Endothelial cell of umbilical vein (primary cell): ENCODE measurements around the gene CTBP2. TPM values are rescaled to one million over a fixed set of nuclear protein-coding genes. Genes with fewer than 3 reads are reported as not detected.

Experiments
- BruUV-seq: library from RNA; stranded (reverse); fragments of 400-500 nt; replicated peaks from 2 replicates; lab custom pipeline; 2021; lab: Mats Ljungman, UMichigan
- CTCF ChIA-PET: fragments of 300-600, 350-600 bp; sonication (Branson Sonifier 250); formaldehyde crosslinking; loops from one replicate; lab custom pipeline; 2021; ENCODE audit warnings: antibody characterized with exemption, inconsistent platforms; lab: Charles Lee
- POLR2A ChIA-PET: fragments of 300-600, 350-600 bp; sonication (Branson Sonifier 250); formaldehyde crosslinking; loops from one replicate; lab custom pipeline; 2021; ENCODE audit warnings: antibody characterized with exemption, inconsistent platforms; lab: Charles Lee
- DNase-seq: peaks from one replicate; pipeline ENCODE4 v3.0.0-alpha.2; 2011; ENCODE audit warnings: low read depth, low spot score
- FAIRE-seq: peaks from 2 replicates; lab custom pipeline; 2011; peaks lifted over from hg19 to GRCh38; lab: Jason Lieb, UNC
- H2AFZ ChIP-seq: 2 replicates; pipeline ENCODE4 v1.6.0; 2012; ENCODE audit warnings: low read depth, low read length, control low read depth, inconsistent platforms
- H3K27ac ChIP-seq: 2 replicates; pipeline ENCODE4 v1.5.1; 2011; ENCODE audit warnings: low read depth, mild to moderate bottlenecking, control low read depth, low read length, moderate library complexity; ENCODE audit not compliant: insufficient read depth
- H3K27me3 ChIP-seq, 2 experiments: 2 replicates each; pipeline versions ENCODE4 v1.6.0 to v1.6.1; 2011; ENCODE audit warnings: low read length in 2 of 2, mixed read lengths in 1 of 2; ENCODE audit not compliant: control insufficient read depth in 2 of 2, insufficient read depth in 2 of 2
- H3K36me3 ChIP-seq, 2 experiments: 2 replicates in 1 of 2; 3 replicates in 1 of 2; pipeline ENCODE4 v1.5.1; 2011; ENCODE audit warnings: low read length in 2 of 2, mild to moderate bottlenecking in 1 of 2, moderate library complexity in 1 of 2; ENCODE audit not compliant: control insufficient read depth in 2 of 2, insufficient read depth in 2 of 2; ENCODE audit errors: extremely low read depth in 1 of 2
- H3K4me1 ChIP-seq: 3 replicates; pipeline ENCODE4 v1.5.1; 2011; ENCODE audit warnings: mild to moderate bottlenecking, low read length; ENCODE audit not compliant: control insufficient read depth, insufficient read depth; ENCODE audit errors: extremely low read depth
- H3K4me2 ChIP-seq: 2 replicates; pipeline ENCODE4 v1.6.1; 2011; ENCODE audit warnings: low read length, control low read depth, mixed read lengths; ENCODE audit not compliant: insufficient read depth
- H3K4me3 ChIP-seq, 3 experiments: fragments of 200-600 bp in 1 of 3; sonication (generic), shearing (Covaris generic) in 1 of 3; replicated peaks in 1 of 3; 2 replicates each; pipeline ENCODE4 v1.5.1; 2011 to 2016; ENCODE audit warnings: control low read depth in 3 of 3, low read length in 3 of 3, mild to moderate bottlenecking in 2 of 3, inconsistent platforms in 1 of 3, low read depth in 1 of 3, moderate library complexity in 1 of 3; ENCODE audit not compliant: insufficient read depth in 1 of 3
- H3K79me2 ChIP-seq: 2 replicates; pipeline ENCODE4 v1.6.0; 2012; ENCODE audit warnings: low read length, inconsistent platforms; ENCODE audit not compliant: control insufficient read depth, insufficient read depth
- H3K9ac ChIP-seq: replicated peaks from 2 replicates; pipeline ENCODE3; 2011; ENCODE audit warnings: low read length, control low read depth; ENCODE audit not compliant: insufficient read depth; ENCODE audit errors: extremely low read depth
- H3K9me1 ChIP-seq: replicated peaks from 3 replicates; pipeline ENCODE4 v1.6.0; 2011; ENCODE audit warnings: mild to moderate bottlenecking, low read length; ENCODE audit not compliant: control insufficient read depth, insufficient read depth; ENCODE audit errors: extremely low read depth
- H3K9me3 ChIP-seq: replicated peaks from 2 replicates; pipeline ENCODE4 v1.5.1; 2012; ENCODE audit warnings: low read length, inconsistent platforms; ENCODE audit not compliant: control insufficient read depth, insufficient read depth
- H4K20me1 ChIP-seq: replicated peaks from 2 replicates; pipeline ENCODE3; 2011; ENCODE audit warnings: mild to moderate bottlenecking, low read length; ENCODE audit not compliant: control insufficient read depth, insufficient read depth; ENCODE audit errors: extremely low read depth
- EZH2 ChIP-seq: IDR thresholded peaks from 2 replicates; pipeline ENCODE4 v1.6.1; 2012; ENCODE audit warnings: borderline replicate concordance, low read depth, mild to moderate bottlenecking, moderate library complexity, low read length, inconsistent platforms; ENCODE audit not compliant: severe bottlenecking
- FOS ChIP-seq: IDR thresholded peaks from 2 replicates; pipeline ENCODE4 v1.6.1; 2011; ENCODE audit warnings: mild to moderate bottlenecking, low read length, moderate library complexity, borderline replicate concordance; ENCODE audit not compliant: insufficient read depth
- GATA2 ChIP-seq: IDR thresholded peaks from 2 replicates; pipeline ENCODE4 v1.7.0; 2011; ENCODE audit warnings: low read depth, mild to moderate bottlenecking, moderate library complexity, mixed read lengths, low read length; ENCODE audit not compliant: insufficient read length, insufficient read depth
- JUN ChIP-seq: IDR thresholded peaks from 2 replicates; pipeline ENCODE4 v1.6.1; 2011; ENCODE audit warnings: borderline replicate concordance, low read depth; ENCODE audit not compliant: insufficient read length, insufficient read depth
- MYC ChIP-seq: IDR thresholded peaks from one replicate; pipeline ENCODE4 v1.6.1; 2011; ENCODE audit warnings: mild to moderate bottlenecking, low read depth, low read length
- POLR2A ChIP-seq: IDR thresholded peaks from 2 replicates; pipeline ENCODE4 v1.6.1; 2012; ENCODE audit warnings: low read depth, mild to moderate bottlenecking, control low read depth, low read length
- POLR2AphosphoS5 ChIP-seq: IDR thresholded peaks from 2 replicates; pipeline ENCODE4 v1.6.1; 2012; ENCODE audit warnings: low read depth, mild to moderate bottlenecking, control low read depth, low read length, moderate library complexity; ENCODE audit not compliant: insufficient read depth
- dilution Hi-C: fragments of 300-500 bp; cut with MboI; formaldehyde crosslinking; loops from one replicate; pipeline ENCODE4 v1.15.0; 2019; ENCODE audit warnings: low sequenced_read_pairs; ENCODE audit not compliant: extremely low pct_ligation_motif_present
- intact Hi-C: fragments of 100-400 bp; cut with micrococcal nuclease; formaldehyde crosslinking; loops from one replicate; pipeline ENCODE4 v1.10.0; 2022
- polyA plus RNA-seq, 4 experiments: library from polyadenylated mRNA; depleted of rRNA in 3 of 4; stranded (reverse) in 3 of 4; unstranded in 1 of 4; fragments of >200 nt; gene quantifications; 2 replicates each; pipeline versions ENCODE4 v1.2.1 to v1.2.3, GENCODE V29; 2011 to 2012; ENCODE audit warnings: missing spikeins in 1 of 4
- total RNA-seq: library from RNA; stranded (reverse); gene quantifications from 2 replicates; pipeline ENCODE4 v1.2.3, GENCODE V29; 2021
- TF ChIP-seq, protein P1 (sequence below), 2 donors: IDR thresholded peaks; 1 replicate in 1 of 2; 2 replicates in 1 of 2; pipeline ENCODE4 v1.5.1; 2011; ENCODE audit warnings: low read length in 2 of 2, mild to moderate bottlenecking in 2 of 2, moderate library complexity in 2 of 2, control low read depth in 1 of 2, inconsistent platforms in 1 of 2, low read depth in 1 of 2; ENCODE audit not compliant: insufficient read depth in 1 of 2; ENCODE audit errors: extremely low read depth in 1 of 2
- TF ChIP-seq, protein P2 (sequence below): IDR thresholded peaks from 2 replicates; pipeline ENCODE4 v1.6.1; 2011; ENCODE audit not compliant: insufficient read depth, insufficient read length

CTBP2 gene
- total and polyA plus RNA-seq, 2 donors (not counting 3 experiments of a cell fraction or from before 2014, with no cell fraction given): 118 to 128 TPM

DNA sequence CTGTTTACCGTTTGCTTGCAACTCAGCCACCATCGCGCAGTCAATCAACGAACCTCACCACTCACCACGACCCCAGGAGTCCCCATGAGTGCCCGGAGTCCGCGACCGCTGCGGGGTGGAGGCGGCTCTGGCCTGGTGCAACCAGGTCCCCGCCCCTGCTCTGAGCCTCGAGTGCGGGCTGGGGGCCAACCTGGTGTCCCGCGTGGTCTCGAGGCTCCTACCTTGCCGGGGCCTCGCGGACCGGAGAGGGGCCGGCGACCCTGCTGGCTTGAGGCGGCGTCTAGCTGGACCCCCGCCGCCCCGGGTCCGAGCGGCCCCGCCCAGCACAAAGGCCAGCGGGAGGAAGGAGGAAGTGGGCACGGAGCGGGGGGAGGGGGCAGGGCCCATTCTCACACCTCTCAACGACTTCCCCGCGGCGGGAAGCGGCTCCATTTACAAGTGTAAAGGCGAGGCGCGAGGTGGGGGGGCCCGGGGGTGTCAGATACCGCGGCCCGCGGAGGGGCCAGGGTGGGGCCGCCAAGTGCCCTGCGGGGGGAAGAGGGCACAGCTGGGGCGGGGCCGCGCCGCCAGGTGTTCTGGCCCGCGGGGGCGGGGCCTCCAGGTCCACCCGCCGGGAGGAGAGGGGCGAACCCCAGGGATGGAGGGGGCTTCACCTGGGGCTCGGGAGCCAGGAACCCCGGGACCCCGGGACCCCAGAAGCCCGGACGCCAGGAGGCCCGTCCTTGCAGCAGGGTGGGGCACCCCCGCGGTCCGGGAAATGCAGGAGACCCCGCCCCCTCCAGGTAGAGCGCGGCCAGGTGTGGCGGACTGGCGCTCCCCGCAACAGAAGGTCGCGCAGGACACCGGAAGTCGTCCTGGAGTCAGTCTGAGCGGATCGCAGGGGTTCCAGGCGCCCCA, 8.6 kb downstream of the CTBP2 start:
- Histone ChIP-seq H4K20me1 (no peaks in the 10 kb centered on the region), H3K9me3 (no peaks in the 10 kb centered on the region), H3K9ac (no peak overlapping the region), H3K4me1 (peaks cover 71% of the 10 kb centered on the region), H3K4me3 (no peak overlapping the region), H3K4me2 (peak overlapping the region; percentile 40), H2AFZ (no peak overlapping the region), H3K27ac (no peak overlapping the region), H3K27me3 (no peaks in the 10 kb centered on the region), H3K9me1 (no peaks in the 10 kb centered on the region), H3K79me2 (peaks cover 100% of the 10 kb centered on the region), H3K36me3 (peaks cover 0 to 18% of the 10 kb centered on the region in 2 experiments)
- no TSS peak for BruUV-seq
- intact Hi-C loops (no loop called here), dilution Hi-C loops (no loop called here)
- no peak for FAIRE-seq
- TF ChIP-seq FOS (no peak), POLR2A (no peak), EZH2 (no peak), GATA2 (no peak), MYC (no peak), JUN (no peak), POLR2AphosphoS5 (no peak)
- TF ChIP-seq, protein P1, sequence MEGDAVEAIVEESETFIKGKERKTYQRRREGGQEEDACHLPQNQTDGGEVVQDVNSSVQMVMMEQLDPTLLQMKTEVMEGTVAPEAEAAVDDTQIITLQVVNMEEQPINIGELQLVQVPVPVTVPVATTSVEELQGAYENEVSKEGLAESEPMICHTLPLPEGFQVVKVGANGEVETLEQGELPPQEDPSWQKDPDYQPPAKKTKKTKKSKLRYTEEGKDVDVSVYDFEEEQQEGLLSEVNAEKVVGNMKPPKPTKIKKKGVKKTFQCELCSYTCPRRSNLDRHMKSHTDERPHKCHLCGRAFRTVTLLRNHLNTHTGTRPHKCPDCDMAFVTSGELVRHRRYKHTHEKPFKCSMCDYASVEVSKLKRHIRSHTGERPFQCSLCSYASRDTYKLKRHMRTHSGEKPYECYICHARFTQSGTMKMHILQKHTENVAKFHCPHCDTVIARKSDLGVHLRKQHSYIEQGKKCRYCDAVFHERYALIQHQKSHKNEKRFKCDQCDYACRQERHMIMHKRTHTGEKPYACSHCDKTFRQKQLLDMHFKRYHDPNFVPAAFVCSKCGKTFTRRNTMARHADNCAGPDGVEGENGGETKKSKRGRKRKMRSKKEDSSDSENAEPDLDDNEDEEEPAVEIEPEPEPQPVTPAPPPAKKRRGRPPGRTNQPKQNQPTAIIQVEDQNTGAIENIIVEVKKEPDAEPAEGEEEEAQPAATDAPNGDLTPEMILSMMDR (IDR thresholded peaks at IDR 0.05; ENCODE audit: extremely low read depth in 1 of 2, insufficient read depth in 1 of 2, low read depth in 1 of 2, low read length in 2 of 2): no peak
- TF ChIP-seq, protein P2, sequence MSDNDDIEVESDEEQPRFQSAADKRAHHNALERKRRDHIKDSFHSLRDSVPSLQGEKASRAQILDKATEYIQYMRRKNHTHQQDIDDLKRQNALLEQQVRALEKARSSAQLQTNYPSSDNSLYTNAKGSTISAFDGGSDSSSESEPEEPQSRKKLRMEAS: no peak
- ChIA-PET CTCF (interaction anchor here (0.9 to 2.2 kb wide), 3 partner anchors 91 to 104 kb away, joined by 3 to 15 read pairs (median 5); no protein-coding TSS in a partner anchor), POLR2A (no interaction called here)
- no peak for DNase-seq
